SKM-1 treated with dmso at 0.1 percent for 144 hours (cell line): ENCODE results near the gene BMP8A.
"Not testable (repeated sequence)": the region's sequence is repeated elsewhere in the genome, so short reads cannot be mapped to it uniquely, and the experiment has no call there.

Source experiments
- DNase-seq: peaks from one replicate; lab custom pipeline; 2025; ENCODE audit not compliant: unreplicated experiment; lab: John Stamatoyannopoulos, UW

Gene BMP8A

GRCh38 chr1:39481289-39481688, 10.1 kb upstream of the BMP8A start:
- DNase-seq, result no peak

GRCh38 chr1:39483276-39483675, 8.2 kb upstream of the BMP8A start:
- DNase-seq, result no peak

GRCh38 chr1:39484564-39484963, 6.9 kb upstream of the BMP8A start:
- DNase-seq, result no peak

- no peak for DNase-seq
Measured at GRCh38 chr1:39485046-39485803, 6.2 kb upstream of the BMP8A start.

- DNase-seq, result no peak
Measured at GRCh38 chr1:39488012-39488545, 3.4 kb upstream of the BMP8A start.

GRCh38 chr1:39488793-39489566, 2.5 kb upstream of the BMP8A start:
- DNase-seq, result no peak

GRCh38 chr1:39489567-39490239, 1.7 kb upstream of the BMP8A start:
- DNase-seq, result no peak

GRCh38 chr1:39490596-39491145, 765 bp upstream of the BMP8A start:
- no peak for DNase-seq

GRCh38 chr1:39492118-39493042, 944 bp downstream of the BMP8A start:
- DNase-seq, result not testable (repeated sequence)

GRCh38 chr1:39493043-39493810, 1.8 kb downstream of the BMP8A start:
- not testable (repeated sequence) for DNase-seq

GRCh38 chr1:39494671-39495410, 3.4 kb downstream of the BMP8A start:
- no peak for DNase-seq

- not testable (repeated sequence) for DNase-seq
Measured at GRCh38 chr1:39496520-39496919, 5.1 kb downstream of the BMP8A start.

- DNase-seq, result no peak
Measured at GRCh38 chr1:39497585-39497984, 6.1 kb downstream of the BMP8A start.

GRCh38 chr1:39498096-39498710, 6.8 kb downstream of the BMP8A start:
- not testable (repeated sequence) for DNase-seq

- DNase-seq, result not testable (repeated sequence)
Measured at GRCh38 chr1:39498821-39499220, 7.4 kb downstream of the BMP8A start.

GRCh38 chr1:39499668-39500067, 8.2 kb downstream of the BMP8A start:
- DNase-seq, result no peak

- no peak for DNase-seq
Measured at GRCh38 chr1:39500862-39501389, 9.5 kb downstream of the BMP8A start.

- no peak for DNase-seq
Measured at GRCh38 chr1:39501666-39502065, 10.2 kb downstream of the BMP8A start.
